Stimulated activated naive B cell treated with anti-CD40 and anti-IgM and Interleukin-4, amounts not matched to agents 10 μg/mL and 1 μg/mL and 100 μg/mL, for 72 hours (primary cell): ENCODE measurements around the gene PHF10.
A peak's percentile ranks its signal among the peaks of the same experiment; 100 is the strongest.
"Not testable (repeated sequence)": the region's sequence is repeated elsewhere in the genome, so short reads cannot be mapped to it uniquely, and the experiment has no call there.

ENCODE experiments used
- ATAC-seq, 2 donors: fragments of 150-1000 bp; cut with Tn5 transposase; replicated peaks; 2 replicates each; pipeline ENCODE4 v1.10.0; 2021; ENCODE audit warnings: moderate library complexity in 1 of 2
- DNase-seq: peaks from one replicate; pipeline ENCODE4 v3.0.0; 2021
- H3K27ac Mint-ChIP-seq: one replicate; pipeline ENCODE4 v1.8.0; 2022; ENCODE audit warnings: mild to moderate bottlenecking, mixed read lengths
- H3K27me3 Mint-ChIP-seq, 2 donors: one replicate each; pipeline ENCODE4 v1.8.0; 2022; ENCODE audit warnings: mixed read lengths in 2 of 2
- H3K36me3 Mint-ChIP-seq, 2 donors: one replicate each; pipeline ENCODE4 v1.8.0; 2022; ENCODE audit warnings: mixed read lengths in 2 of 2, mild to moderate bottlenecking in 1 of 2
- H3K4me1 Mint-ChIP-seq, 2 donors: one replicate each; pipeline ENCODE4 v1.8.0; 2022; ENCODE audit warnings: mixed read lengths in 2 of 2, mild to moderate bottlenecking in 1 of 2
- H3K4me3 Mint-ChIP-seq, 2 donors: one replicate each; pipeline ENCODE4 v1.8.0; 2022; ENCODE audit warnings: mild to moderate bottlenecking in 2 of 2, mixed read lengths in 2 of 2, moderate library complexity in 1 of 2
- H3K9me3 Mint-ChIP-seq, 2 donors: one replicate each; pipeline ENCODE4 v1.8.0; 2022; ENCODE audit warnings: mixed read lengths in 2 of 2, mild to moderate bottlenecking in 1 of 2

The PHF10 gene

DNA sequence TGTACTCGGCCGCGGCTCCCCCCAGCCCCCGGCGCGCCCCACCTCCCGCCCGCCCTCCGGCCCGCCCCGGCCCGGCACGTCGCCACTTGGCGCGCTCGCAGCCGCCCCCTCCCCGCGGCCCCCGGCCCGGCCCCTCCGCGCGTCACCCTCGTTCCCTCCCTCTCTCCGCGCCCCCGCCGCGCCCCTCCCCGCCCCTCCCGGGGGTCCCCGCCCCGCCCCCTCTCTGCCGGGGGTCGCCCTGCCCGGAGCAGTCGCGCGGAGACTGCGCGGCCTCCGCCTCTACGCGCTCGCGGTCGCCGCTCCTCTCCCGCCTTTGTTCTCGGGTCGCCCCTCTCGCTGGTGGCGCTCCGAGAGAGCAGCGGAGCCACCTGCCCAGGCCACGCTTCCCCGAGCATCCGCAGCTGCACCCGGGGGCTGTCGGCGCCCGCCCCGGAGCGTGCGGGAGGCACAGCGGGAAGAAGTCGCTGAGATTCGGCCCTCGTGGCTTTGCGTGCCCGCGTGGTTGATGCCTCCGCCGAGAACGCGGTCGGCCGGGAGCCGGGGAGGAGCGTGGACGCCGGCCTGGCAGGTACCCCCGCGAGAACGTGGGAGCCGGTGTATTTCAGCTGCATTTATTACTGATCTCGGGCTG is at the start of gene PHF10:
Gene PHF10 (minus strand): TSS at position 7 of the 631 bp plus-strand sequence. CDS start 569 bp downstream, outside the sequence.
- Mint-ChIP-seq H3K4me3 (peak within 1 kb of the TSS; percentile 91 to 92), H3K9me3 (no peaks in the 10 kb centered on the region), H3K27me3 (no peaks in the 10 kb centered on the region), H3K27ac (peak within 1 kb of the TSS; percentile 87), H3K4me1 (peaks cover 10 to 16% of the 10 kb centered on the region in 2 donors), H3K36me3 (peaks cover 0 to 9% of the 10 kb centered on the region in 2 donors)
- DNase-seq (peak; percentile 51), ATAC-seq (peak; percentile 57 to 67)

DNA sequence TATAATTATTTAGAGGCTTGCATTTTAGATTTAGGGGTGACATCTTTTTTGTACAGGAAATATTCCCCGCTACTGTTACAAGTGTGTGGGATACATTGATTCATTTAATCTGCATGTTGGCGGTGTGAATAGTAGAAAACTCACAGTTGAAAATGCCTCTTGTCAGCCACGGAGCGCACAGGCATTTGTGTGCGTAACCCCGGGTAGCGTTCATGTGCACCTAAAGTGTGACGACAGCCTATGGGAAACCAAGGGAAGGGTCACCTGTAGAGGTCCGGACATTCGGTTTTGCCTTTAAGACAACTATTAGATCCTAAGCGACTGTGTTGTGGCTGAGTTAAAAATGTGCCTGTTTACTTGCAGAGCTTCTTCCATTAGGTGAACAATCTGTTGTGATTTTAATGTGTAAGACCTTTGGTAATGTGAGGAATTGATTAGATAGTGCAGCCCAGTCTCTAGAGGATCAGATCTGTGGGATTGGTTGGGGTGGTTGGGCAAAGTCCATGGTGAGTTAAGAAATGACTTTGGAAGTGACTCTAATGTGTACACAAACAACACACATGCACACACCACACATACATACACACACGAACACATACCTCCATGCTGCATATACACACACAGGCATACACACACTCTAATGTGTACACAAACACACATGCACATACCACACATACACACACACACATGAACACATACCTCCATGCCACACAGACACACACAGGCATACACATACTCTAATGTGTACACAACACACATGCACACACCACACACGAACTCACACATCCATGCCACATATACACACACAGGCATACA is 42.8 kb upstream of the PHF10 start:
- Mint-ChIP-seq H3K4me1 (peaks cover 0 to 3% of the 10 kb centered on the region in 2 donors), H3K4me3 (no peak overlapping the region), H3K27me3 (no peaks in the 10 kb centered on the region), H3K36me3 (peaks cover 32 to 53% of the 10 kb centered on the region in 2 donors), H3K27ac (no peak overlapping the region), H3K9me3 (no peaks in the 10 kb centered on the region)
- DNase-seq (no peak), ATAC-seq (no peak)

DNA sequence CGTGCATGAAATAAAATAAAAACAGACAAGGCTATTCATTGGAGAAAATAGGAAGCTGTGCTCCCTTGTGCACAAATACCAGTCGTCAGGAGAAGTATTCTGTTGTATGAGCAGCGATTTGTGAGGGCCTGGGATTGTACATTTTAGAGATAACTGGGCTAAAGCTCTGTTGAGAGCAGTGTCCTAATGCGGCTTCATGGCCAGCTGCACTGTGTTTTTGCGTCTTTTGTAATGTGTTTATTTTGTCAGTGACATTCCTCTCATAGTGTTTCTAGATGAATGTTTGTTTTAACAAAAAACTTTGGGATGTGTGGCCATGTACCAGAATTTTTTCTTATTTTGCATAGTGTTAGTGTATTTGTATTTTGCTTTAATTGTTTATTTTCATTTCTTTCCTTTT is 41.9 kb upstream of the PHF10 start:
- peaks cover 0 to 3% of the 10 kb centered on the region in 2 donors for H3K4me1 Mint-ChIP-seq
- peaks cover 30 to 45% of the 10 kb centered on the region in 2 donors for H3K36me3 Mint-ChIP-seq
- no peak overlapping the region for H3K27ac Mint-ChIP-seq
- no peak for ATAC-seq
- no peak for DNase-seq
- no peaks in the 10 kb centered on the region for H3K27me3 Mint-ChIP-seq
- no peak overlapping the region for H3K4me3 Mint-ChIP-seq
- H3K9me3 Mint-ChIP-seq: no peaks in the 10 kb centered on the region

DNA sequence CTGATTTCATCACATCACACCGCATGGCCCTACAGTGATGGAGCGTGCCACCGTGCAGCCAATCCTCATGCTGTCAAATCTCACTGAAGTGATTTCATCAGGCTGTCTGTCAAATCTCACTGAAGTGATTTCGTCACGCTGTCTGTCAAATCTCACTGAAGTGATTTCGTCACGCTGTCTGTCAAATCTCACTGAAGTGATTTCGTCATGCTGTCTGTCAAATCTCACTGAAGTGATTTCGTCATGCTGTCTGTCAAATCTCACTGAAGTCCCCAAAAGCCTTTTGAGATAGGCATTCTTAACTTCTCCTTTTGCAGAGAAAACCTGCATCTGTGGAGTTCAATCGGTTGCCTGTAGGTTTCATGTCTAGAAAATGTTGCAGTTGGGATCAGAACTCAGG is 41.5 kb upstream of the PHF10 start:
- not testable (repeated sequence) for H3K27me3 Mint-ChIP-seq, H3K4me3 Mint-ChIP-seq, DNase-seq, H3K9me3 Mint-ChIP-seq, H3K4me1 Mint-ChIP-seq, H3K27ac Mint-ChIP-seq, ATAC-seq
- peaks cover 31 to 50% of the 10 kb centered on the region in 2 donors for H3K36me3 Mint-ChIP-seq

DNA sequence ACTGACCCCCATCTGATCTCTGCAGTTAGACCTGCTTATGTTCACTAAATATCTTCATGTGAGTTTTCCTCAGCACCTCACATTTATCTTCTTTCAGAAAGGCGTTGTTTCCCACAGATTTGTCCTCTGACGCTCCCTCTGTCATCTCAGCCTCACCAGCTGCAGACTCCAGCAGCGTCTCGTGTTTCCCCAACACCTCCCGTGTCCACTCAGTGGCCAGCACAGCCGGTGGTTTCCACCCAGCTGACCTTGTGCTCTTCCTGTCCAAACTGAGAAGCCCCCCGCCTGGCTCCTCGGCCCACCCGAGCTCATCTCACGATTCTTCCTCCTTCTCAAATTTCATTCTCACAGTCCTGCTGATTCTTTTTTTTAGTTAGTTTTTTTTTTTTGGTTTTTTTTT is 39.6 kb upstream of the PHF10 start:
- H3K27me3 Mint-ChIP-seq: no peaks in the 10 kb centered on the region
- H3K4me1 Mint-ChIP-seq: peaks cover 0 to 3% of the 10 kb centered on the region in 2 donors
- no peaks in the 10 kb centered on the region for H3K9me3 Mint-ChIP-seq
- H3K36me3 Mint-ChIP-seq: peaks cover 45 to 65% of the 10 kb centered on the region in 2 donors
- DNase-seq (no peak), ATAC-seq (no peak)
- H3K4me3 Mint-ChIP-seq: no peak overlapping the region
- no peak overlapping the region for H3K27ac Mint-ChIP-seq

DNA sequence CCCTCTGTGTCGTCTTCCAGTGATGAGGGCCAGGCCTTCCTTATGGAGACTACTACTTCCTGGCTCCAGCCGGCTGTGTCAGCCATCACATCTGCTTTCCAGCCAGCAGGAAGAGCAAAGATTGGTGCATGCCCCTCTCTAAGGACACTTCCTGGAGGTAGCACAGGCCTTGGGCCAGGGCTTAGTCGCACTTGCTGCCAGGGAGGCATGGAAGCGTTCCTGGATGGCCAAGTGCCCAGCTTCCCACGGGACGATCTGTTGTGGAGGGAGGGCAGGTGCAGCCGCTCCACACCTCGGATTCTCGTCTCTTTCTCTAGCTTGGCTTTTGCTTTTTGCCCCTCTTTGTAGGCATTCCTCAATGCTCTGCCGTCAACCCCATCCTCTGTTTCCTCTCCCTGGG is 39.0 kb upstream of the PHF10 start:
- no peak overlapping the region for H3K27ac Mint-ChIP-seq
- no peaks in the 10 kb centered on the region for H3K27me3 Mint-ChIP-seq
- peaks cover 0 to 3% of the 10 kb centered on the region in 2 donors for H3K4me1 Mint-ChIP-seq
- DNase-seq (no peak), ATAC-seq (no peak)
- H3K36me3 Mint-ChIP-seq: peaks cover 47 to 68% of the 10 kb centered on the region in 2 donors
- no peaks in the 10 kb centered on the region for H3K9me3 Mint-ChIP-seq
- no peak overlapping the region for H3K4me3 Mint-ChIP-seq

DNA sequence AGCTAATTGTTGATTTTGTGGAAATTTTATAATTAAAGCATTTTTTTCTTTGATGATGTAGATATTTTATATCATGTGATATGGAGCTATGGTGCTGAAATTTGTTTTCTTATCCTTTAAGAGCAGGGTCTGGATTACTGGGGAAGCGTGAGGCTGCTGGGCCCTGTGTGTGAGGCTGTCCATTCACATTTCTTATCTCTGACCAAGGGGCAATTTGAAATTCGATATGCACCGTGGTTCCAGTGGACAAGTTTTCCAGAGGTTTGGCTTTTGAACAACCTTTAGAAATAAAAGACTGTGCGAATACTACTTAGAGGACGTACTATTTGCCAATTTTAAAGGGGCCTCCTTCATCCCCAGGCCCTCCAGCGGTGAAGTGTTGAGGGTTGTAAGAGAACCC is 30.9 kb upstream of the PHF10 start:
- DNase-seq: no peak
- H3K27ac Mint-ChIP-seq: no peak overlapping the region
- no peaks in the 10 kb centered on the region for H3K27me3 Mint-ChIP-seq

DNA sequence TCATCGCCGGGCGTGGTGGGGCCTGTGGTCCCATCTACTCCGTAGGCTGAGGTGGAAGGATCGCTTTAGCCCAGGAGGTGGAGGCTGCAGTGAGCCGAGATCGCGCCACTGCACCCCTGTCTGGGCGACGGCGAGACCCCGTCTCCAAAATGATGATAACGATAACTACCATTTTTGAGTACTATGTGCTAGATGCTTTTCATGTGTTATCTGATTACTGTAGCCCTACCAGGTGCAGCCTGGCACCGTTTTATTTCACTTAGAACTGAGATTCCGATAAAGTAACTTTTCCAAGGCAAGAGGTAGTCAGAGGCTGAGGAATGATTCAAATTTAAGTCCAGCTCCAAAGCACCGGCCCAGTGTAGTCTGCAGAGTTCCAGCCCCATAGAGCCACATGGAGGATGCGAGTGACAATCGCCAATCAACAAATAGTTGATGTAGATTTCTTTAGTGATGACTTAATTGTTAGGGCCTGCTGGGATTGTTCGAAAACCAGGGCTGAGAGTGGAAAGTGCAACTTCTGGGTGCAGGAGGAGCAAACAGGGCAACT is 27.8 kb upstream of the PHF10 start:
- H3K36me3 Mint-ChIP-seq: peaks cover 13 to 33% of the 10 kb centered on the region in 2 donors
- H3K4me1 Mint-ChIP-seq: peaks cover 15 to 35% of the 10 kb centered on the region in 2 donors
- no peaks in the 10 kb centered on the region for H3K27me3 Mint-ChIP-seq
- peak overlapping the region; percentile 93 for H3K27ac Mint-ChIP-seq
- ATAC-seq: no peak
- H3K9me3 Mint-ChIP-seq: peaks cover 0 to 2% of the 10 kb centered on the region in 2 donors
- DNase-seq: no peak
- peak overlapping the region; percentile 95 to 100 for H3K4me3 Mint-ChIP-seq

More for the DNA sequence above, 30.9 kb upstream of the PHF10 start:
- H3K4me1 Mint-ChIP-seq: peaks cover 12 to 26% of the 10 kb centered on the region in 2 donors
- no peak for ATAC-seq
- H3K36me3 Mint-ChIP-seq: peaks cover 28 to 44% of the 10 kb centered on the region in 2 donors
- no peak overlapping the region for H3K4me3 Mint-ChIP-seq
- no peaks in the 10 kb centered on the region for H3K9me3 Mint-ChIP-seq

DNA sequence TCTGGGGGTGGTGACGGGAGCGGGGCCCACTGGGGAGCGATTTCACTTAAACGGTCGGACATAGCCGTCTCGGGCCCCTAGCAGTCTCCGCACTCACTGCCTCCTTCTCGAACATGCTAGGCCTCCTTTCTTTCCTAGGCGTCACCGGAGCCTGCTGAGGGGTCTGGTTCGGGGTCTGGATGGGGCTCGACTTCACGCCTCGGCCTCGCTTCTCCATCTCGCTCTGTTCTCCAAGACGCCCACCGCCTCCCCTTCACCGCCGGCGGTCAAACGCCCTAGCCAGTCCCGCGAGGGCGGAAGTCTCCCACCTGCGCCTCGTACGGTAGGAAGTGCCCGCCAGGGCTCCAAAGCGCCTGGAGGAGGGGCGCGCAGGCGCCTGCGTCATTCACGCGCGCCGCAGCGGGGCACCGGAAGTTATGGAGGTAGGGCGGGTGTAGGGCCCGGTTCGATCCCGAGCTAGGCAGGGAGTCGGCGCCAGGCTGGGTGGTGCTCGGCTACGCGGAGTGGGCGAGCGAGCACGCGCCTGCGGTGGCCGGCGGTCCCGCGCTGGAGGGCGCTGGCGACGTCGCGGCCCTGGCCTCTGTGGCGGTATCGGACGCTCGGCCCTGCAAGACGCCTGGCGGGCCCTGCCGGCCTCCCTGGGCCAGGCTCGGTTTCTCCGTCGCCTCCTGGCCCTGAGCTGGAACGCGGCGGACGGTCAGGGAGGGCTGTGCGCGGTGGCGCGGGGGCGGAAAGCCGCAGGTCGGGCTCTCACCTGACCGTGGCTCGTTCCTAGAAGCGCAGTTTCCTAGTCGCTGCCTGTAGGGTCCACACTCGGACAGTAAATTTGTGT is 27.2 kb upstream of the PHF10 start, which contains the start of the genes DYNLT2 and ERMARD:
Gene DYNLT2 (minus strand): TSS at position 331 of the 832 bp plus-strand sequence. CDS start 114 bp downstream, at position 217.
Gene ERMARD (plus strand): TSS at position 381 of the 832 bp plus-strand sequence. CDS start 36 bp downstream, at position 417.
- Mint-ChIP-seq H3K36me3 (peaks cover 10 to 30% of the 10 kb centered on the region in 2 donors), H3K9me3 (peaks cover 0 to 4% of the 10 kb centered on the region in 2 donors), H3K4me3 (peak within 1 kb of the TSS; percentile 95 to 100), H3K4me1 (peaks cover 15 to 35% of the 10 kb centered on the region in 2 donors), H3K27me3 (no peaks in the 10 kb centered on the region), H3K27ac (peak within 1 kb of the TSS; percentile 99)
- DNase-seq: peak; percentile 94
- ATAC-seq: peak; percentile 95 to 97

DNA sequence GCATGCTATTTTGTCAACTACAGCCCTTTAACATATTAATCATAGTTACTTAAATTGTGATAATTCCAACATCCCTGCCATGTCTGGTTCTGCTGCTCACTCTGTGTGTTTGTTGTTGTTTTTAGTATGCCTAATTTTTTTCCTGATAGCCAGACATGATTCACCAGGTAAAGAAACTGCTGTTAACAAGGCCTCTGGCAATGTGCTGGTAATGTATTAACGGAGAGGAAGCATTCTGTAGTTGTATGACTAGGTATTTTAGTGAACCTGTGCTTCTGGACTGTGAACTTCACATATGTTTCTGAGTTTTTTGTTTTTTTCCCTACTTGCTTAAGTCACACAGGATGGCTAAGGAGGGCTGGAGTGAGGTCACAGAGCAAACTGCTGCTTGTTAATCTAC is 22.3 kb upstream of the PHF10 start:
- no peaks in the 10 kb centered on the region for H3K27me3 Mint-ChIP-seq
- peaks cover 0 to 5% of the 10 kb centered on the region in 2 donors for H3K9me3 Mint-ChIP-seq
- H3K36me3 Mint-ChIP-seq: peaks cover 7 to 23% of the 10 kb centered on the region in 2 donors
- H3K4me3 Mint-ChIP-seq: no peak overlapping the region
- peaks cover 5 to 20% of the 10 kb centered on the region in 2 donors for H3K4me1 Mint-ChIP-seq
- DNase-seq (no peak), ATAC-seq (no peak)
- H3K27ac Mint-ChIP-seq: no peak overlapping the region

DNA sequence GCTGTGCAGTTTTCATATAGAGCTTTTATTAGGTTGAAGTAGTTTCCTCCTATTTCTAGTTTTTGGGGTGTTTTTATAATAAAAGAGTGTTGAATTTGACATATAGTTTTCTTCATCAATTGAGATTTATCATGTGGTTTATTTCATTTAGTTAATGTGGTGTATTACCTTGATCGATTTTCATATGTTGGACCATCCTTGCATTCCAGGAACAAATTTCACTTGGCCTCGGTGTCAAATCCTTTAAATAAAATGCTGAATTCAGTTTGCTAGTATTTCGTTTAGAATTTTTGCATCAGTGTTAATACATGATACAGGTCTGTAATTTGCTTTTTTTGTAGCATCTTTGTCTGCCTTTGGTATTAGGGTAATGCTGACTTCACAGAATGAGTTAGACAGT is 21.1 kb upstream of the PHF10 start:
- Mint-ChIP-seq H3K27ac (no peak overlapping the region), H3K4me3 (no peak overlapping the region), H3K27me3 (no peaks in the 10 kb centered on the region), H3K9me3 (peaks cover 0 to 5% of the 10 kb centered on the region in 2 donors), H3K4me1 (peaks cover 4 to 11% of the 10 kb centered on the region in 2 donors), H3K36me3 (peaks cover 7 to 19% of the 10 kb centered on the region in 2 donors)
- no peak for DNase-seq
- no peak for ATAC-seq

DNA sequence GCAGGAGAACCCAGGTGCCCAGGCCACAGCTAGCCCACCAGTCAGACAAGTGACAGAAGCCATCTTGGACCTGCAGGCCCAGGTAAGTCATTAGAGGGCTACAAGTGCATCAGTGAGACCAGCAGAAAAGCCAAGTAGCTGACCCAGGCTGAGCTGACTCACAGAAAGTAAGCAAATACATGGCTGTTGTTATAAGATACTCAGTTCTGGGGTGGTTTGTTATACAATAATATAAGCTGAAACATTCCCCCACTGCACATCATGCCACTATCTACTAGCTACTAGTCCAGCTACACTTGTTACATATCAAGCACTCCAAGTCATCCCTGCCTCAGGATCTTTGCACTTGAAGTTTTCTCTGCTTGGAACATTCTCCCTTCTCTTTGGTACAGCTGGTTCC is 17.0 kb upstream of the PHF10 start:
- ATAC-seq (no peak), DNase-seq (no peak)
- H3K4me3 Mint-ChIP-seq: no peak overlapping the region
- H3K27me3 Mint-ChIP-seq: peaks cover 5 to 14% of the 10 kb centered on the region in 2 donors
- peaks cover 0 to 5% of the 10 kb centered on the region in 2 donors for H3K4me1 Mint-ChIP-seq
- no peaks in the 10 kb centered on the region for H3K9me3 Mint-ChIP-seq
- H3K27ac Mint-ChIP-seq: no peak overlapping the region
- H3K36me3 Mint-ChIP-seq: no peaks in the 10 kb centered on the region

DNA sequence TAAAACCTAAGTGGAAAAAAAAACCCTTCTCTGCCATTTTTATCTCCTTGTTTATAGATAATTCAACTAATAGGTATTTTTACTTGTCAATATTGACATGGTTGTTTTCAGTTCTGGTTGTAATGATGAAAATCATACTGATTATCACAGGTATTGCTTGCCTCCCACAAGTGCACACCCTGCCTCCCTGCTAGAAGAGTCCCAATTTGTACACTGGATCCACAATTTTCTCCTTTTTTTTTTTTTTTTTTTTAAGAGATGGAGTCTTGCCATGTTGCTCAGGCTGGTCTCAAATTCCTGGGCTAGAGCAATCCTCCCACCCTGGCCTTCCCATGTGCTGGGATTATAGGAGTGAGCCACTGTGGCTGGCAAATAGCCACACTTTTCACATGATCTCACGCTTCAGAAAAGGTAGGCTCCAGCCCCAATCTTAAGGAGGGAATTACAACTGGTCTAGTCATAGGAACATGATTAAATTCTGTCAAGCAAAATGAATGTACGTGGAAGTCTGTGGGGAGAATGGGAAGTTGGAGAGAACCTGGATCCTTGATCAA is 14.8 kb upstream of the PHF10 start:
- ATAC-seq (no peak), DNase-seq (no peak)
- no peaks in the 10 kb centered on the region for H3K36me3 Mint-ChIP-seq
- no peak overlapping the region for H3K4me3 Mint-ChIP-seq
- H3K4me1 Mint-ChIP-seq: peaks cover 0 to 5% of the 10 kb centered on the region in 2 donors
- H3K27ac Mint-ChIP-seq: no peak overlapping the region
- H3K27me3 Mint-ChIP-seq: peaks cover 10 to 37% of the 10 kb centered on the region in 2 donors
- no peaks in the 10 kb centered on the region for H3K9me3 Mint-ChIP-seq
